ENCODE data around the gene TAF4.

Gene TAF4

DNA sequence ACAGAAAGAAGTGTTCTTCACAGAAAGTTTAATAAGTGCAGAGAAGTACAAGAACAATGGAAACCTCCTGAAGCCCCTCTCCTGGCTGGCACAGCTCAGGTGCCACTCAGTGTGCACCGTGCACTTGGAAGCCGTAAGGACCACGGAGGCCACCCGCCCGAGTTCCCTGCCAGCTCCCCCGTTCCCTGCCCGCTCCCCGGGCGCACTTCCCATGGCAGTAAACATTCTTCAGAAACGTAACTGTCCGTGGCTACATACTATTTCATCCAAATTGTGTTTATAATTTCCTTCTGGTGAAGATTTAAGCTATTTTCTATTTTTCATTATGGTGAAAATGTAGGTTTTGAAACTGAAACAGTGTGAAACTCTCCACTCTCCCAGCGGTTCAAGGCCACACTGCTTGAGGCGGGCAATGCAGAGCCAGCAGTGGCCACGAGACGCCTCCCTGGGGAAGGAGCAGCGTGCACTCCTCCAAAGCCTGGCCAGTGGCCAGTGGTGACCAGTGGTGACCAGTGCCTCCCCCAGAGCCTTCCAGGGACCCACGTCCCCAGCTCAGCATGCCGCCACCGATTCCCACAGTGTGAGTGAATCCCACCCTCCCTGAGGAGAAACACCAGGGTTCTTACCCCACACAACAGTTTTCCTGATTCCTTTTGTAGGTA is 46.4 kb downstream of the TAF4 start:
- DNase-seq: no peak

DNA sequence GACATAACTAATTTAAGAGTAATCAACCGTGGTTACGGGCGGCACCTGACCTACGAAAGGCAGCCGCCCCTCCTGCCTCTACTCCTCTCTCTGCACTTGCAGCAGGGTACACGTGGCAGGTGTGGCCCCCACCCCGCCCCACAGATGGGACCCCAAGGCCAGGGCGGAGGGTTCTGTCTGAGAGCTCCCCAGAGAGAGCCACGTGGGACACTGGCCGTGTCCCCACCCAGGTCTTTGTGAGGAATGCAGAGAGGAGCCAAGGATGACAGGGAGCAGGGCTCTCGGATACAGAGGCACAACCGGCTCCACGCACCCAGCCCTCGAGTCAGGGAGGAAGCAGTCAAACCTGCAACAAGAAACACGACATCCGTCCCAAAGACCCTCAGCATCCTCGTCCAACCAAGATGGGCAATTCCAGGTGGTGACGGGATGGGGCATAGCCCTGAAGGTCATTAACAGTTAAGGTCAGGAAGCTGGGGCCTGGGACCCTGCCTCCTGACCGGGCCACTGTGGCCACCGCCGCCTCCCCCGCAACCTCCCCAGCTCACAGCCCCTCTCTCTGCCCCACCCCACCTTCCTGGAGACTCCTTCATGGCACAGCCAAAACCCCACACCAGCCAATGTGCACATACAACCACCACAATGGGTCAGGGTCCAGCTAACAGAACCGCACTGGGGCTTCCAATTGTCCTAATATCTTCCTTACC is 47.1 kb downstream of the TAF4 start:
- DNase-seq: no peak

DNA sequence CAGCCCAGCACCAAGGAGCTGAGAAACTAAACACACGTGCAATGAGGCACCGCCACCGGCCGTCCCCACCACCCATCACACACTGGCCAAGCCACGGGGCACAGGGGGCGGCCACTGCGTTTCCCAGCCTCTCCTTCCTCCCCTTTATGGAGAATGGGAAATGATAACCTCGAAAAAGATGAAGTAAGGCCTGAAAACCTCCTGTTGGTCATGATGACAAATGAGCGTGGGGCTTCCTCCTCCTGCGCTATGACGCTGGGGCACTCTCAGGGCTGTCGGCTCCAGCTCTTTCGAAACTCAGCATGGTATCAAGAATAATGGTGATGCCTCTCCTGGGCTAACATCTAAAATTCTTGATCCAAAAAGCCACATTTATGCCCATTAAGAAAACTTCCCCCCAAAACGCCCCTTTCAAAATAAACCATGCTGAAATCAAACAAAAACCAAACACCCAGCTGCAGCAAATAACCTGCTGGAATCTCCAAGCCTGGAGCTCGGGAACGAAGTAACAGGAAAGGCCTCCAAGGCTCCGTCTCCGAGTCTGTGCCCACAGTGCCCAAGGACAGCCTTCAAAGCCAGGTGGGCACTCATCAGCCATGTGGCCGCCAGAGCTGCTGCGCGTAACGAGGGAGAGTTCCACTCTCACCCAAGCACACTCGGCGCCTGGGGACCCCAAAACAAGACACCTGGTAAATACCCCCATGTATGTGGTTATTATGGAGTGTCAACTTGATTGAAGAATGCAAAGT is 50.0 kb downstream of the TAF4 start:
- DNase-seq: no peak

DNA sequence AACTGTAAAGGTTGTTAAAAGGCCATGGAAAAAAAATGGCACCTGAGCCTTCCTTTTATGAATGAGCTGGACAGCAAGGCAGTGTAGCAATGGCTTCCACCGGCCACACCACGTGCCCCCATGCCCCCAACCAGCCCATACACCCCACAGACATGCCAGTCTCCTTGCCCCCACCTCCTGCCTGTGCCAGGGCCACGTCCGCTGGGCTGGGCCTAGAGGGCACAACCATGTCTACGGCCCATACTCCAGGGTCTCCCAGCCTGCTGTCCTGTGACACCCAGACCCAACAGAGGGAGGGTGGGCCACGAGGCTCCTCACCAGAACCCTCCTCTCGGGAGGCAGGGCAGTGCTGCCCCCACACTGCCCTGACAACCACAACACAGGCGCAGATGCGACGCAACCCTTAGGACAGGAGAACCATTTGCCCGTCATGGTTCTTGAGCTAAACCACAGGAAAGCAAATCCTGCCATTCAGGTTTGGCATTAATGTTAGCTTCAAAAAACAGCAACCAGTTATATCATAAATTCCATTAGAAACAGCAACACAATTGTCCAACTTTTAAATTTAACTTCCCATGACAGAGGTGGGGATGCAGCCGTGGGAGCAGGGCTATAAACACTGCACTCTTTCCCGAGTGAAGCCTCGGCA is 50.7 kb downstream of the TAF4 start:
- DNase-seq: no peak

DNA sequence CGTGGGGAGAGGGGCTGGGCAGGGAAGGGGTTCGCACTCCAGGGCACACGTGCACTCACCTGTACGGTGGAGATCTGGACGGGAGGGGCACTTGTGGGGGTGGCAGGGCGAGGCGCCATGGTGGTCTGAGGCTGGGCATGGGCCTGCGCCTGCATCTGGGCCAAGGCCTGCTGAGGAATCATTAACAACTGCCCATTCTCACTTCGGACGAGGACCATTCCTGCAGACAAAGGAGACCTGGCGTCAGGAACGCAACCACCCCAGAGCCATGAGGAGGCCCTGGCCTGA is 51.2 kb downstream of the TAF4 start:
- no peak for DNase-seq

DNA sequence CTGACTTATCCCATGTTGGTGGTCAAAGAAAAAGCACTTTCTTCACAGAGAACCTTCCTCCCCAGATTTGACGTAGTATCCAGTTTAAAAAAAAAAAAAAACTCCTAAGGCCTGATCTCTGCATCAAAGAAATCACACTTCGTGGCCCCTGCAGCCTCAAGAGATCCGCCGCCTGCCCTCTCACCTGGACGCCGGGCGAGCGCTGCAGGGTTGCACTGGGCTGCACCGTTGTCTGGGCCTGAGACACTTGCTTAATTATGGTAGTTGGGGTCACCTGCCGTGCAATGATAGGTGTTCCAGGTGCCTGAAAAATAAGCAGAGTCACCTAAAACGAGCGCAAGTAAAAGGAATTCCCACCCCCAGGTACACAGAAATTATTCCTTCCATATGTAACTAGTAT is 53.0 kb downstream of the TAF4 start:
- DNase-seq: no peak

DNA sequence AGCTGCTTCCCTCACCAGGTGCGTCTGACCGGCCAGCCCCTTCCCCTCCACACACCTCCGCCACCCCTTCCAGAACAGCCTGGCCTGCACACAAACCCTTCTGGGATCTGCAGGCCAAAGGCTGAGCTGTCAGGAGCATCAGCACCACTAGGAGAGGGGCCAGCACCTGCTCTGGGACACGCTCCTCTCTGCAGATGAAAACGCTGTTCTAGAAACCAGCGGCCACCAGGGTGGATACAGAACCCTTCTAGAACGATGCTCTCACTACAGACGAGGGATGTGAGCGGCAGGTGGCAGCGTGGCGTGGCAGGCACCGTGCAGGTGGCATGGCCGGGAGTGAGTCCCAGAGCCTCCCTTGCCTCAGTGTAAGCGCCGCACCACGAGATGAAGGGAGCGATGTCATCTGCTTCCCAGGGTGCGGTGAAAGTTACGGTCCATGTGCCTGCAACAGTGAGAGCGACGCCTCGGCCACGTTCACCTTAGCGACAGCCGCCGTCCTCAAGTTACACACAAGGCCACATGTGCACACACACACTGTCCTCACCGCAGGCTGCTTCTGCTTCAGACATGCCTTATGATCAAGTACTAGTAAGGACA is 53.6 kb downstream of the TAF4 start:
- DNase-seq: no peak

DNA sequence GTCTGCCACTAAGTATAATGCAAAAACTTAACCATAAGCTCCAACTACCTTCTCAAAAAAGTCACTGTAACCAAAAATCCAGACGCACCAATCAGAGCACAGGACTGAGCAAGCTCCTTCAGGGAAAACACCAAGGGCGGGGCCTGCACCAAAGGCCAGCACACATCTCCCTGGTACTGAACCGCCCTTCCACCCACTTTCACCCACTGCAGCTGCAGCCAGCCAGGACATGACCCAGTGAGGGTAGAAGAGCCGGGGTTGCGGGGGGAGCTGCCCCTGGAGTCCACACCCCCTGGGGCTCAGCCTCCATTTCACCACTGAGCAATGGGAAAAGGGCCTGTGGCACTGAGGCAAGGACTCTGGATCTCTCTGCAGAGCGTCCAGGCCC is 54.3 kb downstream of the TAF4 start:
- DNase-seq: no peak

DNA sequence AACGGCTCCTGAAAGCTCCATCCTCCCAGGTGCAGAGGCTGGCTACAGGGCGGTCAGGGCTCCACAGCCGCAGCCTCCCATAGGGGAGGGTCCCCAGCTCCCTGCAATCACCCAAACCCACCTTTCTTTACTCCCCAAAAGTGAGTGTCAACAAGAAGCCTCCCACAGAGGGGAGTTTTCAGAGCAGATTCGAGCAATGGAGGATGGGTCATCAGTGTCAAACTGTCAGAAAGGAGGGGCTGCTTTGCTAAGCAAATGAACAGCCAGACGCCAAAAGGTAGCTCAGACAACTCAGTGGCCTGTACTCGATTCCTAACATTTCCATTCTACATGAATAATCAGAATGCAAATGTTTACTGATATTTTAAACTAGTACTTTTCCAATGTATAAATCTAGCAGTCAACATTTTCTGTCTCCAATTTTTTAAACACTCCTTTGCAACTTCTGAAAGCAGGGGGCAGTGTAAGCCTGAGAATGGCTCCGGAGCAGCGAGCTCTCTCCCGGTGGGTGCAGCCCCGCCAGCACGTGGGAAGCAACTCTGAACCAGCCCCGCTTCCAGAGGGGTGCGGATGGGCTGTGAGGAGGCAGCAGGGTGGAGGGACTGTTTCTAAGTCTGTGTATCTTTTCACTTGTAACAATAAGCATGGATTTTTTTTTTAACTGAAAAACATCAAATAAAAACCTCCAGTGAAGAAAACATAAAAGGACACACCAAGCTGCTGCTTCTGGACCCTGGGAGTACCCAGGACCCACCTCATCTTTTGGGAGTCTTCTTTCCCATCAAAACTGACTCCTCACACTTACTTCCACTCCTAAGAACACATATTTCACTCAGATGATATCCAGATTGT is 54.9 kb downstream of the TAF4 start:
- DNase-seq: no peak

DNA sequence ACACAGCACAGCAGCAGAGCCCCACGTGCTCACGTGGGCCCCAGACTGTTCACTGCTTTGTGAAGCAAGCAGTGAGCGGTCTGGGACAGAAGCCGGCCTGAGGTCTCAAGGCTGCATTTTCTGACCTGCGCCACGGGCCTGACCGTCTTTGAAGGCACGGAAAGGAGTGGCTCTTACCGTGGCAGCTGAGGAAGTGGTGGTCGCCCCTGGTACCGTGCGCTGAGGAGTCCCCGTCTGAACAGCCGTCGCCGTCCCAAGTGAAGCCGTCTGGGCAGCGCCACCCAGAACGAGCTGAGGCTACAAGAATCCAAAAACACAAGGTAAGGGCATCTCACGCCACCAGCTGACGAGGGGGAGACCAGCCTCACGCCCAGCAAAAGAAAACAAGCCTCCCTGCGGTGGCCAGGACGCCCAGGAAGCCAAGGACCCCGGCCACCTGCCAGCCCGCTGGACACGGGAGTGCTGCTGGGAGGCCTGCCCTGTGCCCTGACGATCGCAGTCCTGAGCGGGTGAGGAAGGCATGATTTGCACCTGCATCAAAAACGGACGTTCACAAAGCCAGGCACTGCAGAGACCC is 55.7 kb downstream of the TAF4 start:
- no peak for DNase-seq

DNA sequence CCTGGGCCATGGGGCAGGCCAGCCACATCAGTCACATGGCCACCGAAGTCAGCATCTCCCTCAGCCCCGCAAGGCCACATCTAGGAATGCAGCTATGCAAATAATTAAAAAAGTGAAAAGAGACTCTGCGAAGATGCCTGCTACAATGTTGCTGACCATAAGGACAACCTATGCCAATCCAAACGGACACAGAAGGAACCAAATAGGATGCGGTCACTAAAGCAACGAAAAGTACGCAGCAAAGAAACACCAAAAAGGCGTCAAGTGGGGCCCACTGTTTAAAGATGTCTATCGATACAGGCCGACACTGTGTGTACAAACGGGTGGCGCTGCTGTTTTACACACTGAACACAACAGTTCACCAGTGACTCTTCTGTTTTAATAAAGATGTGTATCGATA is 56.4 kb downstream of the TAF4 start:
- DNase-seq: no peak

DNA sequence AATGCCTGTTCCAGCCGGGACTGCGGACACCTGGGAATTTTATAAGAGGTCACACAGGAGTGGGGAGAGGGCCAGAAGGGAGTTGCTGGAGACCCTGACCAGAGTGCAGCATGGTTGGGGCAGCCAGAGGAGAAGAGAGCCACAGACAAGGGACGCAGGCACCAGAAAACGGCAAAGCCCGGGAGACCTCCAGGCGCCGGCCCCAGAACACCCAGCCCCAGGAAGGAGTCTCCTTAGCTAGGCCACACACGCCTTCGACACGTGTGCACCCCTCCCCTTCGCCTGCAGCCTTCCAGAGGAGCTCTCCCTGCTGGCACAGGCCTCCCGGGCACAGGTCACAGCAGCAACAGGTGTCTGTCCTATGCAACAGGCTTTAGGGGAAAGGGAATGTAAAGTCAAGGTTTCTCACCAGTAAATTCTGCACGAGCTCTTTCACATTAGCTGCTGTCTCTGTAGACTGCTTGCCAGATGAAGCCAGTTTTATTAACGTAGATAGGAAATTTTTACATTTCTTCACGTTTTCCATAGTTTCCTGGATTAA is 57.0 kb downstream of the TAF4 start:
- DNase-seq: no peak

DNA sequence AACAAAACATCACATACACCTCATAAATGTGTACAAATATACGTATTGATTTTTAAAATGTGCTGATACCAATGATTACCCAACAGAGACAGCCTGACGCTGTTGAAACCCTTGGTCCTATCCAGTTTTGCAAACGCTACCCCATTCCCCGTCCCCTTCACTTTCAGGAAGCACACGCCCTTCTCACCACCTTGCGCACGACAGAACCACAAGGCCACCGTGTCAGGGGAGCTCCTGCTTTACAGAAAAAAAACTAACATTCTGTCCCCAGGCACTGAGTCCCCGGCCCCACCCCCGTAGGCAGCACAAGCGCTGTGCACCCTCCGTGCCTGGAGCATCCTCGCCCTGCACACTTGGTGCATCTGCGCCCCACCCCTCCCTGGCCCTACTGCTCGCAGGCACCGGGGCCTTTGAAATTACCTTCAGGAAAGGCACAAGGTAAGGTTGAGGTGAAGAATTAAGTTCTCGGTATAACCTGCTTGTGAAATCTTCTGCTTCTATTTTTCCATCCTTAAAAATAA is 58.5 kb downstream of the TAF4 start:
- DNase-seq: no peak

DNA sequence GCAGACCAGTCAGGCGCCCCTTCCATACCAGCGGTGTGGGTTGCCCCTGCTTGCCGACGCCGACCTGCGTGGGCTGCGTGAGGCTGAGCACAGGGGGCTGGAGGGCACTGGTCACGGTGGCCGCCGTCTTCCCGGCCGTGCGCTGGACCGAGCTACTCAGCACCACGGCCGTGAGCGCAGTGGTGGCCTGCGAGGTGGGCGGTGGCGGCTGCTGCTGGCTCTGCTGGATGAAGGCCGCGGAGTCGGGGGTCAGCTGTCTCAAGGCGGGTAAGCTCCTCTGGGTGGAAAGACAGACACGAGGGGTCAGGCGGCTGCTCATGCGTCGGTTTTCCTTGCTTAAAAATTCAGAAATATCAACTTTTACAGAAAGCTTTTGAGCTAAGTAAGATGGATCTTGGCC is 59.2 kb downstream of the TAF4 start:
- no peak for DNase-seq

DNA sequence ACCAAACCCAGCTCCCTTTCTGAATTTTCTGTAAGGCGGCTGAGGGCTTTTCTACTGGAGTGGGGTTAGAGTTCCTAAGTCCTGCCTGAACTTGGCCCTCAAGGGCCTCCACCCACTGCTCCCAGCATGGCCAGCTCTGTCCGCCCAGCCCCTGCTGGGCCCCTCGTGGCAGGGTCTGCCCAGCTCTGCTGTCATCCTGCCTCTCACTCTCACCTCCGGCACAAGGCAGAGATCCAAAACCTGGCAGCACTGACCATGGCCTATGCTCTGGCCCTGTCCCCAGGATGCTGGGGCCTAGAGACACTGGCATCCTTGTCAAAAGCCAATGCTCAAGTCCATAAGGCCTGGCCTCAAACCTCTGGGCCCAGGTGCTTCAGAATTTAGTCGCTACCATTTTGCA is 61.1 kb downstream of the TAF4 start:
- no peak for DNase-seq

DNA sequence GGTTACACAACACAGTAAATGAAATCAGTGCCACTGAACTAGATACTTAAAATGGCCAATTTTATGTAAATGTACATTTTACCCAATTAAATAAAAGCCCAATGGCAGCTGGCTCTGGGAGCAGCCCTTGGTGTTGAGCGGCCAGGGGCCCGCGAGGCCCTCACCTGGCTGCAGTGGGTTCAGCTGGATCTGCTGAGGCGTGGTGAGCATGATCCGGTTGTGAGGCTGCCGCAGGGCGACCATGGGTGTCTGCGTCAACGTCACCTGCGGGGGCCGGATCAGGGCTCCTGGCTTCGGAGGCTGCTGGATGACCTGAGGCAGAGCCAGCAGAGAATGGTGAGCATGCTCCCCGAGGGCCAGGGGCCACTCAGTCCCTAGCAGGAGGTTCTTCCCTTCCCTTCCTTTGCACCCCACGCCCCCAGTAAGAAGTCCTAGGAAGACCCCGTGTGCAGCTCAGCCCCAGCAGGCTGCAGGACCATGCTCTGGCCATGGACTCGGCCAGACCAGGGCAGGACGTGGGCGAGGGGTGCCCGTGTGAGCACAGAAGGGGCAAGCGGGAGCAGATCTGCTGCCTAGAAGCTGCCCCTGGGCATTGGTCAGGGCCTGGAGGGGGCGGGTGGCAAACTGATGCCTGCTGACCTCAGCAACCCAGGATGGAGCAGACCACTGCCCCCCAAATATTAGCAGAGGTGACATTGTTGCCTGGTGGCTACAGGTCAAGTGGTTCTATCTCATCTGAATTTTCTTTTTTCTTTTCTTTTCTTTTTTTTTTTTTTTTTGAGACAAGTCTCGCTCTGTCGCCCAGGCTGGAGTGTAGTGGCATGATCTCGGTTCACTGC is 61.9 kb downstream of the TAF4 start:
- no peak for DNase-seq

DNA sequence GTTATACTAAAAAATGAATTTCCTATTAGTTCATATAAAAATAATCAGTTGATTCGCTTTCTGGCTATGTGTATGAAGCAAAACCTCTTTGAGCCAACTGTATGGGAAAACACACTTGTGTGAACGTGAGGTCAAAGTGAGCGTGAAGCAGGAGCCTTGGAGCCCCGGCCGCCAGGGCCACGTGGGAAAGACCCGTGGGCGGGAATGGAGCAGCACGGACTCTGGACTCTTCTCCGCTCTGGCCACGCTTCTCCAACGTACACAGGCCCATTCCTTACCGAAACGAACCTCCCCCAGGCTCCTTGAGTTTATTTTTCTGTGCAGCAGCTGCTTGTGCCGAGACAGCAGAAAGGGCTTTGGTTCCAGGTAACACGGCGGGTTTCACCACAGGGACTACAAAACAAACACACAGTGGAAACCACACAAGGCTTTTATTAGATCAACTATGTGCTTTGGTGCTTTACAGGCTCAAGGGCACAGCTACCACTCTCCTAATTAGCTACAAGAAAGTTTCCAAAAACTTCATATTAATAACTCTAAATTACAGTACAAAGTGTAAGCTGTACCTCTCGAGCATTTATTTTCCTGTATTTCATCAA is 62.7 kb downstream of the TAF4 start:
- no peak for DNase-seq

DNA sequence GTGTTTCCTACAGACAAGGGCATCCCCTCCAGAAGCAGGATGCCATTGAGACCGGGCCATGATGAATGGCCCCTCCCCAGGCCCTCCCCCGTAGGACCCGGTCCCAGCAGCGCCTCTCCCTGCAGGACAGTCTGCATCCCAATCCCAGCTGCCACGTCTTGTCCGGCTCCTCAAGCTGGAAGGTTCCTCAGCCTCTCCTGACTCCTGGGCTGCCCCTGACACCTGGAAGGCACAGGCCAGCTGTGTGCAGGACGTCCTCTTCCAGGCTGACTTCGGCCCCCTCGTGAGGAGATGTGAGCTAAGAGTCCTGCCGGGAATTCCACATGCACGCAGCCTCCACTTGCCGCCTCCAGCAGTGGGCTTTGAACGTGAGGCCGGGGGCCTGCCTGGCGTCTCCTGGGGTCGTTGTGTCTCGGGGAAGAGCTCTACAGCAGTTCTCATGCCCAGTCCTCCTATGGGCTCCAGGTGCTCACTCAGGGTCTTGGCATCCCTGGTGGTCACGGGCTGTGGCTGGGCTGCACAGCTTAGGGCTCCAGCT is 64.4 kb downstream of the TAF4 start:
- no peak for DNase-seq

DNA sequence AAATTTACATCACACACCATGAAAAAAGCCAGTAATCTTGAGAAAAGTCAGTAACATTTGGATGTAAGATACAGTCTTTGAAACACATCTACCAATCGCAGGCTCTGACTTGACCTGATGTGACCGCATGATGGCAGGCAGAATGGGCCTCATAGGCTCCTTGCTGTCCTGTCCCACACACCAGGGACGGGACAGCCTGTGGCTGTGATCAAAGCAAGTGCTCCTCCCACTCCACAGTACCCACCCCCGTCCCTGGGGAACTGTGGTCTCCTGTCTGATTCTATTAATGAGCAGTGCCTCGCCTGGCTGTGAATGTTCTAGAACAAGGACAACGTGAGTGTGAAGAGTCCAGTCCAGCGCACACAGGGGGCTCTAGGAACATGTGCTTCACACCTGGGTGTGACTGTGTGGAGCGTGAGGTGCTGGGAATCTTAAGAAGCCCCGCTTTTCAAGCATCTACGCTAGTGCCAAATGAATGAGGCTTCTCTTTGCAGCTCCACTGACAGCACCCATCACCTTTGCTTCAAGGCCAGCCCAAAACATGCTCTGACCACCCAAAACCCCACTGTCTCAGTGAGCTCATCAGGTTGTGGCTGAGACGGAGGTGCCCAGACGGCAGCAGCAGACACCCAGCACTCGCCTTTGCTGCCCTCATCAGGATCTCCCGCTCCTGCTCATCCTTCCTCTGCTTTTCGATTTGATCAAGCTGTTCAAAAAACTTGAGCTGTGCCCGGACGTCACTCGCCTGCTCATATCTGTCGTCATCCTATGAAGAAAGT is 67.1 kb downstream of the TAF4 start:
- DNase-seq: no peak

All from T1000 (cell line).